GM23338 (cell line): Measurements from ENCODE around the gene MLLT3. TPM values are rescaled to one million over a fixed set of nuclear protein-coding genes. Genes with fewer than 3 reads are reported as not detected.

ENCODE experiments used
- CREB1 ChIP-seq: fragments of 250-450 bp; sonication (Bioruptor Pico); IDR thresholded peaks from 2 replicates; pipeline ENCODE4 v1.5.0; 2020; ENCODE audit warnings: low read depth, mild to moderate bottlenecking, moderate library complexity
- EZH2 ChIP-seq: fragments of 200-600 bp; sonication (generic); IDR thresholded peaks from one replicate; pipeline ENCODE4 v1.8.0; 2017; ENCODE audit warnings: antibody characterized with exemption, mild to moderate bottlenecking, low read depth; ENCODE audit not compliant: unreplicated experiment
- EZH2phosphoT487 ChIP-seq: fragments of 200-600 bp; sonication (generic); IDR thresholded peaks from one replicate; pipeline ENCODE4 v1.8.1; 2018; ENCODE audit warnings: antibody characterized with exemption; ENCODE audit not compliant: unreplicated experiment
- POLR2AphosphoS5 ChIP-seq: IDR thresholded peaks from 2 replicates; pipeline ENCODE4 v1.6.1; 2016; ENCODE audit warnings: antibody characterized with exemption, low read depth
- STAT1 ChIP-seq: IDR thresholded peaks from one replicate; pipeline ENCODE4 v1.6.1; 2016; ENCODE audit warnings: antibody characterized with exemption; ENCODE audit not compliant: unreplicated experiment
- ZNF114 ChIP-seq: fragments of 250-450 bp; sonication (Bioruptor Pico); IDR thresholded peaks from 2 replicates; pipeline ENCODE4 v1.5.0; 2020; ENCODE audit warnings: mild to moderate bottlenecking, moderate library complexity
- ZNF331 ChIP-seq: fragments of 250-450 bp; sonication (Bioruptor Pico); IDR thresholded peaks from 2 replicates; pipeline ENCODE4 v1.5.0; 2020; ENCODE audit warnings: low read depth, mild to moderate bottlenecking, moderate library complexity
- polyA plus RNA-seq: library from polyadenylated mRNA; unstranded; fragments of >200 nt; fragmentation: Nextera tagmentation; extraction: Ambion mirVana; gene quantifications from 2 replicates; pipeline ENCODE4 v1.2.1, GENCODE V29; 2016
- total RNA-seq: library from RNA; depleted of rRNA; stranded (reverse); fragments of >200 nt; shearing (Covaris generic); gene quantifications from 2 replicates; pipeline ENCODE4 v1.2.3, GENCODE V29; 2014
- TF ChIP-seq, protein P1 (sequence below): fragments of 250-450 bp; sonication (Bioruptor Pico); IDR thresholded peaks from 2 replicates; pipeline ENCODE4 v1.5.0; 2020; ENCODE audit warnings: mild to moderate bottlenecking, moderate library complexity
- TF ChIP-seq, protein P2 (sequence below): IDR thresholded peaks from 2 replicates; pipeline ENCODE4 v1.6.1; 2016; ENCODE audit warnings: antibody characterized with exemption
- TF ChIP-seq, protein P3 (sequence below), 2 experiments: fragments of 200-600 bp in 1 of 2; sonication (generic) in 1 of 2; conservative IDR thresholded peaks; 2 replicates each; pipeline versions ENCODE4 v1.5.1 to v1.6.1; 2016 to 2017; ENCODE audit warnings: antibody characterized with exemption in 2 of 2, low read depth in 2 of 2, mild to moderate bottlenecking in 2 of 2, moderate library complexity in 1 of 2

Gene MLLT3
- total and polyA plus RNA-seq, 2 experiments from 2014 or later: 7.5 to 9.5 TPM

DNA sequence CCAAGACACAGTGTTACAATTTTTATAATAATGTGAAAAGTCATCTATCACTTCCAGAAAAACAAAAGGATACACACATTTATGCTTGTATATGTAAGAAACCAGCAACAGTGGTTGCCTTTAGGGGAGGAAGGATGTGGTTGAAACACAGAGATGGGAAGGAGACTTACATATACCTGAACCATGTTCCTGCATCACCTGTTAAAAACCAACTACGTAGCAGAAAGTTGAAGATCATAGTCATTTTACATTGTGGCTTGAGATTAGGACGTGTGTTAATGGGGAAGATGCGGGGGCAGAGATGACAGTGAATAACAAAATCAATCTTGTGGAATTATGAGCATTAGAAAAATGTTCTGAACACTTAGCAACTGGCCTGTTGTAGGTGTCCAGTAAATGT, 307.3 kb downstream of the MLLT3 start (continued):
- TF ChIP-seq, protein P1, sequence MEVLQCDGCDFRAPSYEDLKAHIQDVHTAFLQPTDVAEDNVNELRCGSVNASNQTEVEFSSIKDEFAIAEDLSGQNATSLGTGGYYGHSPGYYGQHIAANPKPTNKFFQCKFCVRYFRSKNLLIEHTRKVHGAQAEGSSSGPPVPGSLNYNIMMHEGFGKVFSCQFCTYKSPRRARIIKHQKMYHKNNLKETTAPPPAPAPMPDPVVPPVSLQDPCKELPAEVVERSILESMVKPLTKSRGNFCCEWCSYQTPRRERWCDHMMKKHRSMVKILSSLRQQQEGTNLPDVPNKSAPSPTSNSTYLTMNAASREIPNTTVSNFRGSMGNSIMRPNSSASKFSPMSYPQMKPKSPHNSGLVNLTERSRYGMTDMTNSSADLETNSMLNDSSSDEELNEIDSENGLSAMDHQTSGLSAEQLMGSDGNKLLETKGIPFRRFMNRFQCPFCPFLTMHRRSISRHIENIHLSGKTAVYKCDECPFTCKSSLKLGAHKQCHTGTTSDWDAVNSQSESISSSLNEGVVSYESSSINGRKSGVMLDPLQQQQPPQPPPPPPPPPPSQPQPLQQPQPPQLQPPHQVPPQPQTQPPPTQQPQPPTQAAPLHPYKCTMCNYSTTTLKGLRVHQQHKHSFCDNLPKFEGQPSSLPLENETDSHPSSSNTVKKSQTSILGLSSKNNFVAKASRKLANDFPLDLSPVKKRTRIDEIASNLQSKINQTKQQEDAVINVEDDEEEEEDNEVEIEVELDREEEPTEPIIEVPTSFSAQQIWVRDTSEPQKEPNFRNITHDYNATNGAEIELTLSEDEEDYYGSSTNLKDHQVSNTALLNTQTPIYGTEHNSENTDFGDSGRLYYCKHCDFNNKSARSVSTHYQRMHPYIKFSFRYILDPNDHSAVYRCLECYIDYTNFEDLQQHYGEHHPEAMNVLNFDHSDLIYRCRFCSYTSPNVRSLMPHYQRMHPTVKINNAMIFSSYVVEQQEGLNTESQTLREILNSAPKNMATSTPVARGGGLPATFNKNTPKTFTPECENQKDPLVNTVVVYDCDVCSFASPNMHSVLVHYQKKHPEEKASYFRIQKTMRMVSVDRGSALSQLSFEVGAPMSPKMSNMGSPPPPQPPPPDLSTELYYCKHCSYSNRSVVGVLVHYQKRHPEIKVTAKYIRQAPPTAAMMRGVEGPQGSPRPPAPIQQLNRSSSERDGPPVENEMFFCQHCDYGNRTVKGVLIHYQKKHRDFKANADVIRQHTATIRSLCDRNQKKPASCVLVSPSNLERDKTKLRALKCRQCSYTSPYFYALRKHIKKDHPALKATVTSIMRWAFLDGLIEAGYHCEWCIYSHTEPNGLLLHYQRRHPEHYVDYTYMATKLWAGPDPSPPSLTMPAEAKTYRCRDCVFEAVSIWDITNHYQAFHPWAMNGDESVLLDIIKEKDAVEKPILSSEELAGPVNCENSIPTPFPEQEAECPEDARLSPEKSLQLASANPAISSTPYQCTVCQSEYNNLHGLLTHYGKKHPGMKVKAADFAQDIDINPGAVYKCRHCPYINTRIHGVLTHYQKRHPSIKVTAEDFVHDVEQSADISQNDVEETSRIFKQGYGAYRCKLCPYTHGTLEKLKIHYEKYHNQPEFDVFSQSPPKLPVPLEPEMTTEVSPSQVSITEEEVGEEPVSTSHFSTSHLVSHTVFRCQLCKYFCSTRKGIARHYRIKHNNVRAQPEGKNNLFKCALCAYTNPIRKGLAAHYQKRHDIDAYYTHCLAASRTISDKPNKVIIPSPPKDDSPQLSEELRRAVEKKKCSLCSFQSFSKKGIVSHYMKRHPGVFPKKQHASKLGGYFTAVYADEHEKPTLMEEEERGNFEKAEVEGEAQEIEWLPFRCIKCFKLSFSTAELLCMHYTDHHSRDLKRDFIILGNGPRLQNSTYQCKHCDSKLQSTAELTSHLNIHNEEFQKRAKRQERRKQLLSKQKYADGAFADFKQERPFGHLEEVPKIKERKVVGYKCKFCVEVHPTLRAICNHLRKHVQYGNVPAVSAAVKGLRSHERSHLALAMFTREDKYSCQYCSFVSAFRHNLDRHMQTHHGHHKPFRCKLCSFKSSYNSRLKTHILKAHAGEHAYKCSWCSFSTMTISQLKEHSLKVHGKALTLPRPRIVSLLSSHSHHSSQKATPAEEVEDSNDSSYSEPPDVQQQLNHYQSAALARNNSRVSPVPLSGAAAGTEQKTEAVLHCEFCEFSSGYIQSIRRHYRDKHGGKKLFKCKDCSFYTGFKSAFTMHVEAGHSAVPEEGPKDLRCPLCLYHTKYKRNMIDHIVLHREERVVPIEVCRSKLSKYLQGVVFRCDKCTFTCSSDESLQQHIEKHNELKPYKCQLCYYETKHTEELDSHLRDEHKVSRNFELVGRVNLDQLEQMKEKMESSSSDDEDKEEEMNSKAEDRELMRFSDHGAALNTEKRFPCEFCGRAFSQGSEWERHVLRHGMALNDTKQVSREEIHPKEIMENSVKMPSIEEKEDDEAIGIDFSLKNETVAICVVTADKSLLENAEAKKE (CRISPR knock-in tag): no peak
- TF ChIP-seq, protein P2, sequence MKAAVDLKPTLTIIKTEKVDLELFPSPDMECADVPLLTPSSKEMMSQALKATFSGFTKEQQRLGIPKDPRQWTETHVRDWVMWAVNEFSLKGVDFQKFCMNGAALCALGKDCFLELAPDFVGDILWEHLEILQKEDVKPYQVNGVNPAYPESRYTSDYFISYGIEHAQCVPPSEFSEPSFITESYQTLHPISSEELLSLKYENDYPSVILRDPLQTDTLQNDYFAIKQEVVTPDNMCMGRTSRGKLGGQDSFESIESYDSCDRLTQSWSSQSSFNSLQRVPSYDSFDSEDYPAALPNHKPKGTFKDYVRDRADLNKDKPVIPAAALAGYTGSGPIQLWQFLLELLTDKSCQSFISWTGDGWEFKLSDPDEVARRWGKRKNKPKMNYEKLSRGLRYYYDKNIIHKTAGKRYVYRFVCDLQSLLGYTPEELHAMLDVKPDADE: no peak
- no peak for TF ChIP-seq ZNF114 (CRISPR knock-in tag)
- TF ChIP-seq, protein P3, sequence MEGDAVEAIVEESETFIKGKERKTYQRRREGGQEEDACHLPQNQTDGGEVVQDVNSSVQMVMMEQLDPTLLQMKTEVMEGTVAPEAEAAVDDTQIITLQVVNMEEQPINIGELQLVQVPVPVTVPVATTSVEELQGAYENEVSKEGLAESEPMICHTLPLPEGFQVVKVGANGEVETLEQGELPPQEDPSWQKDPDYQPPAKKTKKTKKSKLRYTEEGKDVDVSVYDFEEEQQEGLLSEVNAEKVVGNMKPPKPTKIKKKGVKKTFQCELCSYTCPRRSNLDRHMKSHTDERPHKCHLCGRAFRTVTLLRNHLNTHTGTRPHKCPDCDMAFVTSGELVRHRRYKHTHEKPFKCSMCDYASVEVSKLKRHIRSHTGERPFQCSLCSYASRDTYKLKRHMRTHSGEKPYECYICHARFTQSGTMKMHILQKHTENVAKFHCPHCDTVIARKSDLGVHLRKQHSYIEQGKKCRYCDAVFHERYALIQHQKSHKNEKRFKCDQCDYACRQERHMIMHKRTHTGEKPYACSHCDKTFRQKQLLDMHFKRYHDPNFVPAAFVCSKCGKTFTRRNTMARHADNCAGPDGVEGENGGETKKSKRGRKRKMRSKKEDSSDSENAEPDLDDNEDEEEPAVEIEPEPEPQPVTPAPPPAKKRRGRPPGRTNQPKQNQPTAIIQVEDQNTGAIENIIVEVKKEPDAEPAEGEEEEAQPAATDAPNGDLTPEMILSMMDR (conservative IDR thresholded peaks at IDR 0.05; ENCODE audit: low read depth in 2 of 2): no peak
- no peak for TF ChIP-seq EZH2
- TF ChIP-seq STAT1: no peak
- no peak for TF ChIP-seq ZNF331 (CRISPR knock-in tag)
- no peak for TF ChIP-seq EZH2phosphoT487
- TF ChIP-seq POLR2AphosphoS5: no peak
- no peak for TF ChIP-seq CREB1 (CRISPR knock-in tag)
